ENCODE measurements around the gene PRDM16.

DNA sequence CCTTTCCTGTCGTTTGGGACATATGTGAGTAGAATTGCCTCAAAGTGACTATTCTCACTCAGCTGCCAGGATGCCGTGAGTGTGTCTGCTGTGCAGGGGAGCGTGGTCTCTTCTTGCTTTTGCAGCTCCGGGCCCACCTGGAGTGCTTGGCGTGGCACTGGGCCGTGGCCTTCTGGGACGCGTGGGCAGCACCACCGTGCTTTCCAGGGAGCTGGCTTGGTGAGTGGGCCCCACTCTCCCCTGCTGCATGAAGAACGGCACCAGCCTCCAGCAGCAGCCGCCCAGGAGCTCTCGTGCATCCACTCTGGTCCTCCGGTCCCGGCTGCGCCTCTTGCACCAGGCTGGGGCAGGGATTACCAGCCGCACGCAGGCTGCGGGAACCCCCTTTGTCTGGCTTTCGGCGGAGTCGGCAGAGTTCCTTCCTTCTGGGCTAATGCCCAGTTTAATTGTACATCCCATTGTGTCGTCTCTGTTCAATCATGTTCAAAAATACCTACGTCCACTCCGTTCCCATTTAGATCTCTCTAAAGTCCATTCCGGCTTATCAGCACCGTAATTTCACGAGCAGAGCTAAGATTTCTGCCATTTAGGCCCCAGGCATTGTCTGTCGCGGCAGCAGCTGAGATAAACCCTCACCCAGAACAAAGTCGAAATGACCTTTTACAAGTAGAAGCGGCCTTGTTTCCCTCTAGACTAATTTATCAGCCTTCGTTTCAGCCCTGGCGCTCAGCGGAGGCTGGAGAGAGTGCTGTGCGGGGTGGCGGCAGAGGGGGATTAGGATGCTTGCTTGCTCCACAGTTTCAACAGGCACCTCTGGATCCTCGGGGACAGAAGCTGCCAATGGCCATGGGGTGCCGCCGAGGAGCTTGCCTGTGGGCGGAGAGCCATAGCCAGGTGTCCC lies 129.6 kb downstream of the PRDM16 start:
- TF ChIP-seq, protein P1, sequence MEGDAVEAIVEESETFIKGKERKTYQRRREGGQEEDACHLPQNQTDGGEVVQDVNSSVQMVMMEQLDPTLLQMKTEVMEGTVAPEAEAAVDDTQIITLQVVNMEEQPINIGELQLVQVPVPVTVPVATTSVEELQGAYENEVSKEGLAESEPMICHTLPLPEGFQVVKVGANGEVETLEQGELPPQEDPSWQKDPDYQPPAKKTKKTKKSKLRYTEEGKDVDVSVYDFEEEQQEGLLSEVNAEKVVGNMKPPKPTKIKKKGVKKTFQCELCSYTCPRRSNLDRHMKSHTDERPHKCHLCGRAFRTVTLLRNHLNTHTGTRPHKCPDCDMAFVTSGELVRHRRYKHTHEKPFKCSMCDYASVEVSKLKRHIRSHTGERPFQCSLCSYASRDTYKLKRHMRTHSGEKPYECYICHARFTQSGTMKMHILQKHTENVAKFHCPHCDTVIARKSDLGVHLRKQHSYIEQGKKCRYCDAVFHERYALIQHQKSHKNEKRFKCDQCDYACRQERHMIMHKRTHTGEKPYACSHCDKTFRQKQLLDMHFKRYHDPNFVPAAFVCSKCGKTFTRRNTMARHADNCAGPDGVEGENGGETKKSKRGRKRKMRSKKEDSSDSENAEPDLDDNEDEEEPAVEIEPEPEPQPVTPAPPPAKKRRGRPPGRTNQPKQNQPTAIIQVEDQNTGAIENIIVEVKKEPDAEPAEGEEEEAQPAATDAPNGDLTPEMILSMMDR (conservative IDR thresholded peaks at IDR 0.05; ENCODE audit: low read depth, low read length): no peak
- TF ChIP-seq POLR2A (IDR thresholded peaks at IDR 0.05; ENCODE audit: low read depth, low read length) (no peak), RFX5 (IDR thresholded peaks at IDR 0.05; ENCODE audit: low read depth, low read length) (no peak), RAD21 (IDR thresholded peaks at IDR 0.05; ENCODE audit: low read length) (no peak), FOS (IDR thresholded peaks at IDR 0.05; ENCODE audit: low read depth, low read length) (no peak), BHLHE40 (IDR thresholded peaks at IDR 0.05; ENCODE audit: low read depth, low read length) (no peak)
- TF ChIP-seq, protein P2, sequence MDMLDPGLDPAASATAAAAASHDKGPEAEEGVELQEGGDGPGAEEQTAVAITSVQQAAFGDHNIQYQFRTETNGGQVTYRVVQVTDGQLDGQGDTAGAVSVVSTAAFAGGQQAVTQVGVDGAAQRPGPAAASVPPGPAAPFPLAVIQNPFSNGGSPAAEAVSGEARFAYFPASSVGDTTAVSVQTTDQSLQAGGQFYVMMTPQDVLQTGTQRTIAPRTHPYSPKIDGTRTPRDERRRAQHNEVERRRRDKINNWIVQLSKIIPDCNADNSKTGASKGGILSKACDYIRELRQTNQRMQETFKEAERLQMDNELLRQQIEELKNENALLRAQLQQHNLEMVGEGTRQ (IDR thresholded peaks at IDR 0.05; ENCODE audit: low read depth, low read length): no peak
